Measurements from ENCODE around the gene MYH7B. TPM values are rescaled to one million over a fixed set of nuclear protein-coding genes. Genes with fewer than 3 reads are reported as not detected.

MYH7B gene
- total RNA-seq, 1 experiment from 2014 or later = 0.34 TPM

DNA sequence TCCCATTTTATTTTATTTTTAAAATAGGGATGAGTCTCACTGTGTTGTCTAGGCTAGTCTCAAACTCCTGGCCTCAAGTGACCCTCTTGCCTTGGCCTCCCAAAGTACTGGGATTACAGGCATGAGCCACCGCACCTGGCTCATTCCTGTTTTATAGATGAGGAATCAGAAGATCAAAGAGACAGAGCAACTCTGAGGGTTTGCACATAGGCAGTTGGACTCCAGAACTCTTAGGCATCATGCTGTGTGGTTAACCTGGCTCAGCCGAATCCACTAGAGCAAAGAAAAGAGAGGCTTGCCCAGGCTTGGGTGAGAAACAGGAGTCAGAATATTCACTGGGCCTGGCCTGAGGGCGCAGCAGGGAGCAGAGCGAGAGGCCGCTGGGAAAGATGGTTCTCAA, 9.4 kb downstream of the MYH7B start:
- Histone ChIP-seq H3K9me3 (ENCODE audit: low read depth, low read length, poor library complexity, severe bottlenecking) (no peaks in the 10 kb centered on the region), H3K36me3 (ENCODE audit: insufficient read depth, low read length, poor library complexity, severe bottlenecking) (no peaks in the 10 kb centered on the region), H3K4me3 (ENCODE audit: low read depth, low read length, poor library complexity, severe bottlenecking) (no peak overlapping the region), H3K4me1 (ENCODE audit: insufficient read depth, low read length, poor library complexity, severe bottlenecking) (no peaks in the 10 kb centered on the region), H3K27ac (ENCODE audit: low read depth, low read length, poor library complexity, severe bottlenecking) (no peak overlapping the region), H3K27me3 (replicated peaks; ENCODE audit: insufficient read depth, low read depth, low read length, poor library complexity) (peaks cover 4% of the 10 kb centered on the region)
- intact Hi-C loops (cut with micrococcal nuclease; ENCODE audit: unreplicated experiment) = no loop called here
- DNase-seq (ENCODE audit: low spot score) = no peak
- ChIA-PET POLR2A (ENCODE audit: low non-redundant PET) (no interaction called here), CTCF (no interaction called here)
- BruUV-seq (replicated peaks) = no TSS peak
- no peak for TF ChIP-seq EZH2 (IDR thresholded peaks at IDR 0.05; ENCODE audit: borderline replicate concordance, low read depth, low read length, poor library complexity, severe bottlenecking)
- TF ChIP-seq, protein P1, sequence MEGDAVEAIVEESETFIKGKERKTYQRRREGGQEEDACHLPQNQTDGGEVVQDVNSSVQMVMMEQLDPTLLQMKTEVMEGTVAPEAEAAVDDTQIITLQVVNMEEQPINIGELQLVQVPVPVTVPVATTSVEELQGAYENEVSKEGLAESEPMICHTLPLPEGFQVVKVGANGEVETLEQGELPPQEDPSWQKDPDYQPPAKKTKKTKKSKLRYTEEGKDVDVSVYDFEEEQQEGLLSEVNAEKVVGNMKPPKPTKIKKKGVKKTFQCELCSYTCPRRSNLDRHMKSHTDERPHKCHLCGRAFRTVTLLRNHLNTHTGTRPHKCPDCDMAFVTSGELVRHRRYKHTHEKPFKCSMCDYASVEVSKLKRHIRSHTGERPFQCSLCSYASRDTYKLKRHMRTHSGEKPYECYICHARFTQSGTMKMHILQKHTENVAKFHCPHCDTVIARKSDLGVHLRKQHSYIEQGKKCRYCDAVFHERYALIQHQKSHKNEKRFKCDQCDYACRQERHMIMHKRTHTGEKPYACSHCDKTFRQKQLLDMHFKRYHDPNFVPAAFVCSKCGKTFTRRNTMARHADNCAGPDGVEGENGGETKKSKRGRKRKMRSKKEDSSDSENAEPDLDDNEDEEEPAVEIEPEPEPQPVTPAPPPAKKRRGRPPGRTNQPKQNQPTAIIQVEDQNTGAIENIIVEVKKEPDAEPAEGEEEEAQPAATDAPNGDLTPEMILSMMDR (conservative IDR thresholded peaks at IDR 0.05; ENCODE audit: low read depth, low read length) = no peak

GRCh38 chr20:34967421-34967820, 11.8 kb downstream of the MYH7B start:
- Histone ChIP-seq H3K27me3 (replicated peaks; ENCODE audit: insufficient read depth, low read depth, low read length, poor library complexity) (peaks cover 4% of the 10 kb centered on the region), H3K27ac (ENCODE audit: low read depth, low read length, poor library complexity, severe bottlenecking) (no peak overlapping the region), H3K4me3 (ENCODE audit: low read depth, low read length, poor library complexity, severe bottlenecking) (no peak overlapping the region), H3K9me3 (ENCODE audit: low read depth, low read length, poor library complexity, severe bottlenecking) (no peaks in the 10 kb centered on the region), H3K4me1 (ENCODE audit: insufficient read depth, low read length, poor library complexity, severe bottlenecking) (no peaks in the 10 kb centered on the region), H3K36me3 (ENCODE audit: insufficient read depth, low read length, poor library complexity, severe bottlenecking) (no peaks in the 10 kb centered on the region)
- no TSS peak for BruUV-seq (replicated peaks)
- TF ChIP-seq, protein P1 (conservative IDR thresholded peaks at IDR 0.05; ENCODE audit: low read depth, low read length) = no peak
- TF ChIP-seq EZH2 (IDR thresholded peaks at IDR 0.05; ENCODE audit: borderline replicate concordance, low read depth, low read length, poor library complexity, severe bottlenecking) = no peak
- CTCF ChIA-PET = no interaction called here
- POLR2A ChIA-PET (ENCODE audit: low non-redundant PET) = no interaction called here
- intact Hi-C loops (cut with micrococcal nuclease; ENCODE audit: unreplicated experiment) = no loop called here
- DNase-seq (ENCODE audit: low spot score) = no peak

DNA sequence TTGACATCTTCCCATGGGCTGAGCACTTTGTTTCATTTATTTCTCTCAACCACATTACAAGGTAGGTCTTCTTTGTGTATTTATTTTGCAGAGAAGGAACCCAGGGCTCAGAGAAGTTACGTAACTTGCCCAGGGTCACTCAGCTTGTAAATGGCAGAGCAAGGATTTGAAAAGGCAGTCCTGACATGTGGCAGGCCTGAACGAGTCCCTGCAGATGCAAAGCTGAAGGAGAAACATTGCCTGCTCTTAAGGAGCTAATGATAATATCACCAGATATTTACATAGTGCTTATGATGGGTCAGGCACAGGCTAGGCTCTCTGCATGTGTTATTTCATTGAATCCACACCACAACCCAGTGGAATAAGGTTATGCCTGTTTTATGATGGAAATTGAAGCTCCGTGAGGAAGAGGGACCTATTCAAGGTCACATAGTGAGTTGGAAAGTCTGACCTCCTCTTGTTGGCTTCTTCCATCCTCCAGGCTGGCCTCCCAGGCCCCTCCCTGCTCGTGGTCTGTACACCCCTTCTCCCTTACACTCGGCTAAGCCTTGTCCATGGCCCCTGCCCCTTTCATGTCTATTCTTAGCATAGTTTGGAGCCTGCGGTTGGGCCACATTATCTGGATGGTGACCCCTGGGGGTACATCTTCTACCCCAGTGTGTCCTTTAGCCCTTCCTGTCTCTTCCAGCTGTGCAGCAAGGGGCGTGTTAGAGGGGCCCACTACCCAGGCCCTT, 12.5 kb downstream of the MYH7B start:
- Histone ChIP-seq H3K36me3 (ENCODE audit: insufficient read depth, low read length, poor library complexity, severe bottlenecking) (no peaks in the 10 kb centered on the region), H3K27ac (ENCODE audit: low read depth, low read length, poor library complexity, severe bottlenecking) (no peak overlapping the region), H3K27me3 (replicated peaks; ENCODE audit: insufficient read depth, low read depth, low read length, poor library complexity) (peaks cover 4% of the 10 kb centered on the region), H3K4me3 (ENCODE audit: low read depth, low read length, poor library complexity, severe bottlenecking) (no peak overlapping the region), H3K4me1 (ENCODE audit: insufficient read depth, low read length, poor library complexity, severe bottlenecking) (no peaks in the 10 kb centered on the region), H3K9me3 (ENCODE audit: low read depth, low read length, poor library complexity, severe bottlenecking) (no peaks in the 10 kb centered on the region)
- no TSS peak for BruUV-seq (replicated peaks)
- intact Hi-C loops (cut with micrococcal nuclease; ENCODE audit: unreplicated experiment) = no loop called here
- TF ChIP-seq, protein P1 (conservative IDR thresholded peaks at IDR 0.05; ENCODE audit: low read depth, low read length) = no peak
- no peak for TF ChIP-seq EZH2 (IDR thresholded peaks at IDR 0.05; ENCODE audit: borderline replicate concordance, low read depth, low read length, poor library complexity, severe bottlenecking)
- ChIA-PET CTCF (no interaction called here), POLR2A (ENCODE audit: low non-redundant PET) (no interaction called here)
- no peak for DNase-seq (ENCODE audit: low spot score)
